Mononuclear cell (primary cell): ENCODE data around the gene GNAO1. TPM values are rescaled to one million over a fixed set of nuclear protein-coding genes. Genes with fewer than 3 reads are reported as not detected.

Source experiments
- H3K27me3 ChIP-seq: 2 replicates; pipeline ENCODE4 v1.6.0; 2011; ENCODE audit warnings: low read length, control low read depth; ENCODE audit not compliant: insufficient read depth
- H3K4me1 ChIP-seq: 2 replicates; pipeline ENCODE4 v1.5.1; 2011; ENCODE audit warnings: mild to moderate bottlenecking, low read length, control low read depth; ENCODE audit not compliant: insufficient read depth
- H3K4me3 ChIP-seq: 2 replicates; pipeline ENCODE4 v1.5.1; 2011; ENCODE audit warnings: mild to moderate bottlenecking, low read length, moderate library complexity
- H3K9me3 ChIP-seq: 2 replicates; pipeline ENCODE4 v1.5.1; 2011; ENCODE audit warnings: low read depth, mild to moderate bottlenecking, control low read depth, low read length
- total RNA-seq: library from RNA; depleted of rRNA; stranded (reverse); fragments of >200 nt; gene quantifications from one replicate; pipeline ENCODE4 v1.2.3, GENCODE V29; 2012

GNAO1 gene
- total RNA-seq, 1 donor = 0.84 TPM

DNA sequence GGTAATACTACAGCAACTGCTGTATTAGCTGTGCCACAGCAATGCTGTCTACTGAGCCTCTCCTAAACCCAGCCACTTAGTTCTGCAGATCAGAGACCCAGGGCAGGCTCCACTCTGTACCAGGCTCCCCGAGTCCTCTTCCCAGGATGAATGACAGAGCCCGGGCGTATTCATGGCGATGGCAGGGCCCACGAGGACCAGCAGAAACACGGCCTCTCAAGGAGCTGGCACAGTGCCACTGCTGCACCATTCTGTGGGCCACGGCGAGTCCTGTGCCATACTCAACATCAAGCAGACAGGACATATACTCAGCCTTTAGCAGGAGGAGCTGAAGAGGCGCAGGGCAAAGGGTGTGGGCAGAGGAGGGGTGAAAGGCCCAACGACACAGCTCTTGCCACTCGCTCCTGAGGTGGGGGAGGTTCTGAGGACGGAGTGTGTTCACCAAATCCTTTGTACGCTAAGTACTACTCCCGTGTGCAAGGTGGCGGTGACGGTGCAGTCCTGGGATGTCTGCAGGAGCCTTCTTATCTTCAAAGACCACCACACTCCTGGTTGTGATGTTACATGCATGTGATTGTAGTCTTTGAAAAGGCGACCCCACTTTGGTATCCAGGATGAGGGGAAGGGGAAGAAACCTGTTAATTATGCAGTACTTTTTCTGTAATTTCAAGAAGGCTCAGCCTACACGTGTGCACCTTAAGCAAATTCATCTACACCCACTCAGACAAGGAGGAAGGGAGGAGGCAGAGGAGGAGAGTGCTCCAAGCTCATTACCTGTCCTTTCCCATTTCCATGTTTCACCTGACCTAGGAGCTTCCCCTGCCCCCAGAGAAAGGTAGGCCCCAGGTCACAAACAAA is 136.0 kb downstream of the GNAO1 start:
- Histone ChIP-seq H3K4me1 (no peaks in the 10 kb centered on the region), H3K4me3 (no peak overlapping the region), H3K27me3 (no peaks in the 10 kb centered on the region), H3K9me3 (no peaks in the 10 kb centered on the region)

DNA sequence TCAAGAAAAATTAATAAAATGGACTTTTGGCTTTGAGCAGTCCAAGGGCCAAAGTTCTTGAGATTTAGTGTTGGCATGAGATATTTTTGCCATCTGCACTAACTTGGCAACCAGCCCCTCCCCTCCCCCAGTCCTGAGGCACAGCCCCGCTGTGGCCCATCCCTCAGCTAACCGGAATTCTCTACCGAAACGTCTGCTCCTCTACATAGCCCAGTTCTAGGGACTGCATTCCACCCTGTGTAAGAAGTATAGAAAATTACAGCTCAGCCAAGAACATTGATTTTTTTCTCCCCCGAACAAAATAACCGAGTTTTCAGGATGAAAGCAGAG is 136.6 kb downstream of the GNAO1 start:
- H3K9me3 ChIP-seq = no peaks in the 10 kb centered on the region
- no peaks in the 10 kb centered on the region for H3K4me1 ChIP-seq
- no peaks in the 10 kb centered on the region for H3K27me3 ChIP-seq
- no peak overlapping the region for H3K4me3 ChIP-seq

DNA sequence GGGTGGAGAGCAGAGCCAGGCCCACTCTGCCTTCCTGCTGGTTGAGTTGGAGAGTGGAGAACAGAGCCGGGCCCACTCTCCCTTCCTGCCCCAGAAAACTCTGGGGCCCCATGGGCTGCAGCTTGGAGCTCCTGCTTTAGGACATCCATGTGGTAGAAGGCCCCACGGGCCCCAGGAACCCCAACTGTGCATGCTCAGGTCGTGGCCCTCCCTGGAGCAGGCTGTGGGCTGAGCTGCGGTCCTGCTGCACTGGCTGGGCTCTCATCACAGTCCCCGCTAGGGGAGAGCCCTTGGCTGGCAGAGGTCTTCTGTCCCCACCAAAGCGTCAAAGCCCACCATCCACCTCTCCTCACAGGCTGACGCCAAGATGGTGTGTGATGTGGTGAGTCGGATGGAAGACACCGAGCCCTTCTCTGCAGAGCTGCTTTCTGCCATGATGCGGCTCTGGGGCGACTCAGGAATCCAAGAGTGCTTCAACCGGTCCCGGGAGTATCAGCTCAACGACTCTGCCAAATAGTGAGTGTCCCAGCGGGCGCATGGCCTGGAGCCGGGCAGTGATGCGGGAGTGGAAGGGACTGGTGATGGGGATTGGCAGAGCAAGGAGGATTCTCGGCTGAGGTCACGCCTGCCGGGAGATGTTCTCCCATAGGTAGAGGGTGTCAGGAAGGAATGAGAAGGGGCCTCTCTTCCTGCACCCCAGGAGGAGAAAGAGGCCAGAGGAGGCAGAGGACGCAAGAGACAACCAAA is 137.2 kb downstream of the GNAO1 start:
- Histone ChIP-seq H3K4me3 (no peak overlapping the region), H3K9me3 (no peaks in the 10 kb centered on the region), H3K27me3 (no peaks in the 10 kb centered on the region), H3K4me1 (no peaks in the 10 kb centered on the region)

DNA sequence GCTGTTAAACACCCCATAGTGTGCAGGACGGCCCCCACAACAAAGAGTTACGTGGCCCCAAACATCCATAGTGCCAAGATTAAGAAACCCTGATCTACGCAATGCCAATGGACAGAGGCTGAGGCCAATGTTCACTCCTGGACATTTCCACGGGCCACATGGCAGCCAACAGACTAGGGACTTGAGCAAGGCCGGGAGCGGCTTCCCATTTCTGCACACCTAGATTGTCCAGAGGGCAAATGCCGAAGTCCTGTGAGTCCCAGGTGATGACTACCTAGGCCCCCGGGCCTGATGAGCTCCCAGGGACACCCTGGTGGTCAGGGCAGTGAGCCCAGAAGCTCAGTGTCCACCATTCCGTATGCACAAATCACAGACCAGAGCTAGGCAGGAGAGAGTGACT is 138.6 kb downstream of the GNAO1 start:
- H3K27me3 ChIP-seq = no peaks in the 10 kb centered on the region
- H3K4me1 ChIP-seq = no peaks in the 10 kb centered on the region
- H3K9me3 ChIP-seq = no peaks in the 10 kb centered on the region
- H3K4me3 ChIP-seq = no peak overlapping the region

- no peaks in the 10 kb centered on the region for H3K27me3 ChIP-seq
- no peaks in the 10 kb centered on the region for H3K9me3 ChIP-seq
- no peak overlapping the region for H3K4me3 ChIP-seq
- no peaks in the 10 kb centered on the region for H3K4me1 ChIP-seq
These were observed 139.2 kb downstream of the GNAO1 start for GRCh38 chr16:56330476-56330875.

DNA sequence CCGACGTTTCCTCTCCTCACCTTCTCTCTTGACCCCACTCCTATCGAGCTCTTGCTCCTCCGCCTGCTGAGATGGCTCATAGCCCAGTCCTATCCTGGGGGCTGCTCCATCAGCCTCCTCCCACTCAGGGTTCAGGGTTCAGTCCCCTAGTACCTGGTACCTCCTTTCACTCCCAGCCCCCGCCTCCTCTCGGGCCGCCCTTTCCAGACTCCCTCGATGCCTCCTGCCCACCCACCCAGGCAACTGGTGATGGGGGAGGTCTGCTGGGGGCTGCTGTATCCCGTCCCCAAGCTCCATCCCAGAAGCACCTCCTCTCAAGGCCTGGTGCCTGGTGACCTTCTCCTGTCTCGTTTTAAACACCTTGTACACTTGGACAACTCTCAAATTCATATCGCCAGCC is 140.1 kb downstream of the GNAO1 start:
- Histone ChIP-seq H3K4me1 (no peaks in the 10 kb centered on the region), H3K9me3 (no peaks in the 10 kb centered on the region), H3K4me3 (no peak overlapping the region), H3K27me3 (no peaks in the 10 kb centered on the region)

GRCh38 chr16:56331915-56332314 is 140.6 kb downstream of the GNAO1 start:
- Histone ChIP-seq H3K4me1 (no peaks in the 10 kb centered on the region), H3K27me3 (no peaks in the 10 kb centered on the region), H3K4me3 (no peak overlapping the region), H3K9me3 (no peaks in the 10 kb centered on the region)

- Histone ChIP-seq H3K4me3 (no peak overlapping the region), H3K27me3 (no peaks in the 10 kb centered on the region), H3K9me3 (no peaks in the 10 kb centered on the region), H3K4me1 (no peaks in the 10 kb centered on the region)
These were observed 141.3 kb downstream of the GNAO1 start for GRCh38 chr16:56332464-56333079.

- H3K9me3 ChIP-seq = no peaks in the 10 kb centered on the region
- H3K4me1 ChIP-seq = no peaks in the 10 kb centered on the region
- H3K4me3 ChIP-seq = no peak overlapping the region
- H3K27me3 ChIP-seq = no peaks in the 10 kb centered on the region
These were observed 143.5 kb downstream of the GNAO1 start for GRCh38 chr16:56334761-56335160.

DNA sequence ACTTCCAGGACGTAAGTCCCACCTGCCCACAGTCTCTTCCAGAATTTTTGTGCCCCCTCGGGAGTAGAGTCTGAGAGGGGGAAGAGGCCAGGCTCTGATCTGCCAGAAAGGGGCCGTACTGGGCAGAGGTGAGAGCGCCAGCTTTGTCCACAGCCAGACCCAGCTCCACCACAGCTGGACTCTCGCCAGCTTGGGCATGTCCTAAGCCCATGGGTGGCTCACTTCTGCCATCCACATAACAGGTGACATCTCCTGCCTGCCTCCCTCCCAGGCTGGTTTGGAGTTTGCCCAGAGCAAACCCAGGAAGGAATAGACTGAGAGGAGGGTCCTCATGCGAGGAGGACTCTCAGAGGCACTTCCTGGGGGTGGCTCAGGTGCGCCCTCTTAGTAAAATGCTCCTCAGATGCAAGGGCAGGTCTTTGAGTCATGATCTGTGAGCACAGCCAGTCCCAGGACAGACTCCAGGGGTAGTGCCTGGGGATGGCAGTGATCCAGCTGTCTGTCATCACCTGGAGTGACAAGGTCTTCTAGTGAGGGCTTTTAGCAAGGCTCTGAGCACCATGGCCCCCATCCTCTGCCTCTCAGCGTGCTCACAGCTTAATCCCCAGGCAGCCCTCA is 144.9 kb downstream of the GNAO1 start:
- no peaks in the 10 kb centered on the region for H3K4me1 ChIP-seq
- H3K4me3 ChIP-seq = no peak overlapping the region
- H3K27me3 ChIP-seq = no peaks in the 10 kb centered on the region
- H3K9me3 ChIP-seq = no peaks in the 10 kb centered on the region

GRCh38 chr16:56336711-56337110 is 145.4 kb downstream of the GNAO1 start:
- H3K4me1 ChIP-seq = no peaks in the 10 kb centered on the region
- no peaks in the 10 kb centered on the region for H3K27me3 ChIP-seq

DNA sequence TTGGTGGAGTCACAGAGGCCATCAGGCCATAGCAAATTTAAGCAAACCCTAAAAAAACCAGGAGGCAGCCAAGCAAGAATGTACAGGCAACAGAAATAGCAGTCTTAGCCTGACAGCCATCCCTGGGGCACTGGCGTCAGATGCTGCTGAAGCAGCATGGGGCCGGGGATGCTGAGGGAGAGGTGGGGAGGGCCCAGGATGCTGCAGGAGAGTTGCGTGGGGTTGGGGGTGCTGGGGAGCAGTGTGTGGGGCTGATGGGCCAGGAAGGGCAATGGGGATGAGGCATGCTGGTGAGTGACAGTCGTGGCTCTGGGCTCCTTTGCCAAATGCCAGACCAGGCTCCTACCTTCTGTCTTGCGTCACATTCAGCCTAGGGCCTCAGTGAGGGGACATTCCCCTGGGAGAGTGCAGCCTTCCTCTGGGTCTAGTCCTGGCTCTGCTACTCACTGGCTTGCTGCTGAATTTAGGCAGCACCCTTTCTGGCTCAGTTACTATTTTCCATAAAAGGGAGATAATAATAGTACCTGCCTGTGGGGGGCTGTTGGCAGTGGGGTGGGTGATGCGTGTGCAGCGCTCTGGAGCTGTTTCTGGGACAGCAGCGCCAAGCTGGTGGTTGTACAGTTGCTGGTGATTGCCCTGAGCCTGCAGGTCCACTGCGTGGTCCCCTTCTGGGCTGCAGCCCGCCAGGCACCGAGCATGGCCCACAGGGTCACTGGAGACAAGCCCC is 146.0 kb downstream of the GNAO1 start:
- no peaks in the 10 kb centered on the region for H3K4me1 ChIP-seq
- no peaks in the 10 kb centered on the region for H3K9me3 ChIP-seq
- H3K27me3 ChIP-seq = no peaks in the 10 kb centered on the region
- H3K4me3 ChIP-seq = no peak overlapping the region

More at GRCh38 chr16:56336711-56337110, 145.4 kb downstream of the GNAO1 start:
- H3K4me3 ChIP-seq = no peak overlapping the region
- H3K9me3 ChIP-seq = no peaks in the 10 kb centered on the region

DNA sequence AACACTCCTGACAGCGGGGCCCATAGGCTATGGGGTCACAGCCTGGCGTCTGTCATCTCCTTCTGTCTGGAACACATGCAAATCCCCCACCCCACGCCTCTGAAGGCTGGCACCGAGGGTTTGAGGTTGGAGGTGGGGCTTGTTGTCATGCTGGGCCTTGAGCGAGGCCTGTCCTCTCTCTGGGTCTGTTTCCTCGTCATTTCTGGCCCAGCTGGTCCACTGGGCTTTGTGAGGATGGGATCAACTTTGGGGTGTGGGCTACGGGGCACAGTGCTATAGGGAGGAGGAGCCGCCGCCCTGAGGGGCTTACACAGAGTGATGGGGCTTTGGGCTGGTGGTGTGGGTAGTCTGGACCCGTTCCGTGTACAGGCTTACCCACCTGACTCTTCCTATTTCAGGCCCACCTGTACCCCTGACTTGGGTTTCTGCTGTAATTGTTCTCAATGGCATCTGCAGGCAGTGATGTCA is 146.6 kb downstream of the GNAO1 start:
- no peaks in the 10 kb centered on the region for H3K9me3 ChIP-seq
- no peaks in the 10 kb centered on the region for H3K4me1 ChIP-seq
- H3K27me3 ChIP-seq = no peaks in the 10 kb centered on the region
- H3K4me3 ChIP-seq = no peak overlapping the region

DNA sequence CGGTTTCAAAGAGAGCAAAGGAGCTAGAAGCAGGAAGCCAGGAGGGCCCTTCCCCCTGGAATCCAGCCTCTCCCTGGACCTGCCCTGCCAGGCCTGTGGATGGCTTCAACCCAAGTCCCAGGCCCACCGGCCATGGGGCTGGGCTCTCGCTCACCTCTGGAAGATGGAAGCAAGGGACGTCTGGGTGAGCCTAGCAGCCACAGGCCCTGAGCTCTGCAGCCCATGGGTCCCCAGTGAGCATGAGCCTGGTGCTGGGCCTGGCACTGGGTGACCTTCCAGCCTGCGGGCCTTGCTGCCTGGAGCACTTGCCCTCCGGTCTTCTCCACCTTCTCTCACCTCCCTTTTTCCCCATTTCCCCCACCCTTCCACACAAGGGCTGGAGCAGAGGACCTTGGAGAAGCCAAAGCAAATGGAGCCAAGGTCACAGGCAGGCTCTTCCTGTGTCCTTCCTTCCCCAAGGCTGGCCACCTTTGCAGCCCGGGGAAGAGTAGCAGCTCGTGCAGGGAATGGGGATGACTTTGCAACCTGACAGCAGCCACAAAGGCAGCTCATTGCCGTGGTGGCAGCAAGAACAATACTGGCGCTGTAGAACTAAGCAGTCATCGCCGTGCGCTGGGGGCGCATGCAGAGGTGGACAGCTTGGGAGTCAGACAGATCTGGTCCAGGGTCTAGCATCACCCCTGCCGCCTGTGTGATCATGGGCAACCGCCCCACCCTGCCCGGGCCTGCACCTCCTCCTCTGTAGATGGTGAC is 147.5 kb downstream of the GNAO1 start:
- no peaks in the 10 kb centered on the region for H3K27me3 ChIP-seq
- no peaks in the 10 kb centered on the region for H3K9me3 ChIP-seq
- H3K4me1 ChIP-seq = no peaks in the 10 kb centered on the region
- no peak overlapping the region for H3K4me3 ChIP-seq
